Endothelial cell of umbilical vein (primary cell): ENCODE results near the gene MRPL42. TPM values are rescaled to one million over a fixed set of nuclear protein-coding genes. Genes with fewer than 3 reads are reported as not detected.

ENCODE experiments used
- BruUV-seq: library from RNA; stranded (reverse); fragments of 400-500 nt; replicated peaks from 2 replicates; lab custom pipeline; 2021; lab: Mats Ljungman, UMichigan
- CTCF ChIA-PET: fragments of 300-600, 350-600 bp; sonication (Branson Sonifier 250); formaldehyde crosslinking; loops from one replicate; lab custom pipeline; 2021; ENCODE audit warnings: antibody characterized with exemption, inconsistent platforms; lab: Charles Lee
- POLR2A ChIA-PET: fragments of 300-600, 350-600 bp; sonication (Branson Sonifier 250); formaldehyde crosslinking; loops from one replicate; lab custom pipeline; 2021; ENCODE audit warnings: antibody characterized with exemption, inconsistent platforms; lab: Charles Lee
- DNase-seq: peaks from one replicate; pipeline ENCODE4 v3.0.0-alpha.2; 2011; ENCODE audit warnings: low read depth, low spot score
- FAIRE-seq: peaks from 2 replicates; lab custom pipeline; 2011; peaks lifted over from hg19 to GRCh38; lab: Jason Lieb, UNC
- H2AFZ ChIP-seq: 2 replicates; pipeline ENCODE4 v1.6.0; 2012; ENCODE audit warnings: low read depth, low read length, control low read depth, inconsistent platforms
- H3K27ac ChIP-seq: 2 replicates; pipeline ENCODE4 v1.5.1; 2011; ENCODE audit warnings: low read depth, mild to moderate bottlenecking, control low read depth, low read length, moderate library complexity; ENCODE audit not compliant: insufficient read depth
- H3K27me3 ChIP-seq, 2 experiments: 2 replicates each; pipeline versions ENCODE4 v1.6.0 to v1.6.1; 2011; ENCODE audit warnings: low read length in 2 of 2, mixed read lengths in 1 of 2; ENCODE audit not compliant: control insufficient read depth in 2 of 2, insufficient read depth in 2 of 2
- H3K36me3 ChIP-seq, 2 experiments: 2 replicates in 1 of 2; 3 replicates in 1 of 2; pipeline ENCODE4 v1.5.1; 2011; ENCODE audit warnings: low read length in 2 of 2, mild to moderate bottlenecking in 1 of 2, moderate library complexity in 1 of 2; ENCODE audit not compliant: control insufficient read depth in 2 of 2, insufficient read depth in 2 of 2; ENCODE audit errors: extremely low read depth in 1 of 2
- H3K4me1 ChIP-seq: 3 replicates; pipeline ENCODE4 v1.5.1; 2011; ENCODE audit warnings: mild to moderate bottlenecking, low read length; ENCODE audit not compliant: control insufficient read depth, insufficient read depth; ENCODE audit errors: extremely low read depth
- H3K4me2 ChIP-seq: 2 replicates; pipeline ENCODE4 v1.6.1; 2011; ENCODE audit warnings: low read length, control low read depth, mixed read lengths; ENCODE audit not compliant: insufficient read depth
- H3K4me3 ChIP-seq, 3 experiments: fragments of 200-600 bp in 1 of 3; sonication (generic), shearing (Covaris generic) in 1 of 3; replicated peaks in 1 of 3; 2 replicates each; pipeline ENCODE4 v1.5.1; 2011 to 2016; ENCODE audit warnings: control low read depth in 3 of 3, low read length in 3 of 3, mild to moderate bottlenecking in 2 of 3, inconsistent platforms in 1 of 3, low read depth in 1 of 3, moderate library complexity in 1 of 3; ENCODE audit not compliant: insufficient read depth in 1 of 3
- H3K79me2 ChIP-seq: 2 replicates; pipeline ENCODE4 v1.6.0; 2012; ENCODE audit warnings: low read length, inconsistent platforms; ENCODE audit not compliant: control insufficient read depth, insufficient read depth
- H3K9ac ChIP-seq: replicated peaks from 2 replicates; pipeline ENCODE3; 2011; ENCODE audit warnings: low read length, control low read depth; ENCODE audit not compliant: insufficient read depth; ENCODE audit errors: extremely low read depth
- H3K9me1 ChIP-seq: replicated peaks from 3 replicates; pipeline ENCODE4 v1.6.0; 2011; ENCODE audit warnings: mild to moderate bottlenecking, low read length; ENCODE audit not compliant: control insufficient read depth, insufficient read depth; ENCODE audit errors: extremely low read depth
- H3K9me3 ChIP-seq: replicated peaks from 2 replicates; pipeline ENCODE4 v1.5.1; 2012; ENCODE audit warnings: low read length, inconsistent platforms; ENCODE audit not compliant: control insufficient read depth, insufficient read depth
- H4K20me1 ChIP-seq: replicated peaks from 2 replicates; pipeline ENCODE3; 2011; ENCODE audit warnings: mild to moderate bottlenecking, low read length; ENCODE audit not compliant: control insufficient read depth, insufficient read depth; ENCODE audit errors: extremely low read depth
- CTCF ChIP-seq, 2 donors: IDR thresholded peaks; 1 replicate in 1 of 2; 2 replicates in 1 of 2; pipeline ENCODE4 v1.5.1; 2011; ENCODE audit warnings: low read length in 2 of 2, mild to moderate bottlenecking in 2 of 2, moderate library complexity in 2 of 2, control low read depth in 1 of 2, inconsistent platforms in 1 of 2, low read depth in 1 of 2; ENCODE audit not compliant: insufficient read depth in 1 of 2; ENCODE audit errors: extremely low read depth in 1 of 2
- EZH2 ChIP-seq: IDR thresholded peaks from 2 replicates; pipeline ENCODE4 v1.6.1; 2012; ENCODE audit warnings: borderline replicate concordance, low read depth, mild to moderate bottlenecking, moderate library complexity, low read length, inconsistent platforms; ENCODE audit not compliant: severe bottlenecking
- FOS ChIP-seq: IDR thresholded peaks from 2 replicates; pipeline ENCODE4 v1.6.1; 2011; ENCODE audit warnings: mild to moderate bottlenecking, low read length, moderate library complexity, borderline replicate concordance; ENCODE audit not compliant: insufficient read depth
- GATA2 ChIP-seq: IDR thresholded peaks from 2 replicates; pipeline ENCODE4 v1.7.0; 2011; ENCODE audit warnings: low read depth, mild to moderate bottlenecking, moderate library complexity, mixed read lengths, low read length; ENCODE audit not compliant: insufficient read length, insufficient read depth
- JUN ChIP-seq: IDR thresholded peaks from 2 replicates; pipeline ENCODE4 v1.6.1; 2011; ENCODE audit warnings: borderline replicate concordance, low read depth; ENCODE audit not compliant: insufficient read length, insufficient read depth
- MAX ChIP-seq: IDR thresholded peaks from 2 replicates; pipeline ENCODE4 v1.6.1; 2011; ENCODE audit not compliant: insufficient read depth, insufficient read length
- MYC ChIP-seq: IDR thresholded peaks from one replicate; pipeline ENCODE4 v1.6.1; 2011; ENCODE audit warnings: mild to moderate bottlenecking, low read depth, low read length
- POLR2A ChIP-seq: IDR thresholded peaks from 2 replicates; pipeline ENCODE4 v1.6.1; 2012; ENCODE audit warnings: low read depth, mild to moderate bottlenecking, control low read depth, low read length
- POLR2AphosphoS5 ChIP-seq: IDR thresholded peaks from 2 replicates; pipeline ENCODE4 v1.6.1; 2012; ENCODE audit warnings: low read depth, mild to moderate bottlenecking, control low read depth, low read length, moderate library complexity; ENCODE audit not compliant: insufficient read depth
- dilution Hi-C: fragments of 300-500 bp; cut with MboI; formaldehyde crosslinking; loops from one replicate; pipeline ENCODE4 v1.15.0; 2019; ENCODE audit warnings: low sequenced_read_pairs; ENCODE audit not compliant: extremely low pct_ligation_motif_present
- intact Hi-C: fragments of 100-400 bp; cut with micrococcal nuclease; formaldehyde crosslinking; loops from one replicate; pipeline ENCODE4 v1.10.0; 2022
- polyA plus RNA-seq, 4 experiments: library from polyadenylated mRNA; depleted of rRNA in 3 of 4; stranded (reverse) in 3 of 4; unstranded in 1 of 4; fragments of >200 nt; gene quantifications; 2 replicates each; pipeline versions ENCODE4 v1.2.1 to v1.2.3, GENCODE V29; 2011 to 2012; ENCODE audit warnings: missing spikeins in 1 of 4
- total RNA-seq: library from RNA; stranded (reverse); gene quantifications from 2 replicates; pipeline ENCODE4 v1.2.3, GENCODE V29; 2021

MRPL42 gene
- total and polyA plus RNA-seq, 2 donors (not counting 3 experiments of a cell fraction or from before 2014, with no cell fraction given): 38.5 to 61.2 TPM

GRCh38 chr12:93465841-93466240 lies 1.5 kb upstream of the MRPL42 start:
- no peak overlapping the region for H2AFZ ChIP-seq
- peaks cover 9% of the 10 kb centered on the region for H3K4me1 ChIP-seq
- H3K4me3 ChIP-seq: no peak overlapping the region
- no peaks in the 10 kb centered on the region for H3K9me1 ChIP-seq
- no TSS peak for BruUV-seq
- no peak for FAIRE-seq
- H3K9ac ChIP-seq: no peak overlapping the region
- no peak overlapping the region for H3K4me2 ChIP-seq
- H3K9me3 ChIP-seq: no peaks in the 10 kb centered on the region
- intact Hi-C loops (no loop called here), dilution Hi-C loops (no loop called here)
- DNase-seq: no peak
- no peaks in the 10 kb centered on the region for H3K36me3 ChIP-seq
- H3K27ac ChIP-seq: no peak overlapping the region
- TF ChIP-seq GATA2 (no peak), POLR2AphosphoS5 (no peak), POLR2A (no peak), EZH2 (no peak), MYC (no peak), CTCF (IDR thresholded peaks at IDR 0.05; ENCODE audit: extremely low read depth in 1 of 2, insufficient read depth in 1 of 2, low read depth in 1 of 2, low read length in 2 of 2) (no peak), JUN (no peak), MAX (no peak), FOS (no peak)
- no peaks in the 10 kb centered on the region for H3K27me3 ChIP-seq
- H4K20me1 ChIP-seq: no peaks in the 10 kb centered on the region
- ChIA-PET POLR2A (no interaction called here), CTCF (interaction anchor here (1.4 to 2.1 kb wide), 2 partner anchors 23 to 636 kb away, joined by 3 to 6 read pairs; partner anchors contain the start of gene UBE2N)
- H3K79me2 ChIP-seq: peaks cover 35% of the 10 kb centered on the region
